Subcutaneous abdominal adipose tissue (tissue), 5 donors: ENCODE data around the gene PNMA5.
A peak's percentile ranks its signal among the peaks of the same experiment; 100 is the strongest.

Experiments
- H3K27ac ChIP-seq: one replicate; pipeline ENCODE4 v1.7.0; 2013; ENCODE audit warnings: low read depth, mild to moderate bottlenecking, inconsistent platforms, low read length, moderate library complexity
- H3K27me3 ChIP-seq, 5 donors: one replicate each; pipeline ENCODE4 v1.7.0; 2013; ENCODE audit warnings: low read length in 5 of 5, inconsistent platforms in 1 of 5; ENCODE audit not compliant: control insufficient read depth in 5 of 5, insufficient read depth in 4 of 5
- H3K36me3 ChIP-seq, 5 donors: one replicate each; pipeline ENCODE4 v1.7.0; 2013; ENCODE audit warnings: low read length in 5 of 5; ENCODE audit not compliant: control insufficient read depth in 5 of 5, insufficient read depth in 5 of 5
- H3K4me1 ChIP-seq, 5 donors: one replicate each; pipeline ENCODE4 v1.7.0; 2013; ENCODE audit warnings: low read length in 5 of 5, mild to moderate bottlenecking in 3 of 5, moderate library complexity in 1 of 5; ENCODE audit not compliant: control insufficient read depth in 5 of 5, insufficient read depth in 5 of 5
- H3K4me3 ChIP-seq, 5 donors: one replicate each; pipeline ENCODE4 v1.7.0; 2013; ENCODE audit warnings: low read length in 5 of 5, low read depth in 1 of 5
- H3K9ac ChIP-seq, 5 donors: one replicate each; pipeline ENCODE4 v1.7.0; 2013; ENCODE audit warnings: low read length in 5 of 5, mild to moderate bottlenecking in 4 of 5, moderate library complexity in 3 of 5
- H3K9me3 ChIP-seq, 5 donors: one replicate each; pipeline ENCODE4 v1.7.0; 2013; ENCODE audit warnings: low read length in 5 of 5; ENCODE audit not compliant: control insufficient read depth in 5 of 5
- donor health status: healthy.
- donor health status: healthy.
- donor health status: healthy.
- donor health status: healthy.
- donor health status: healthy.

The PNMA5 gene

DNA sequence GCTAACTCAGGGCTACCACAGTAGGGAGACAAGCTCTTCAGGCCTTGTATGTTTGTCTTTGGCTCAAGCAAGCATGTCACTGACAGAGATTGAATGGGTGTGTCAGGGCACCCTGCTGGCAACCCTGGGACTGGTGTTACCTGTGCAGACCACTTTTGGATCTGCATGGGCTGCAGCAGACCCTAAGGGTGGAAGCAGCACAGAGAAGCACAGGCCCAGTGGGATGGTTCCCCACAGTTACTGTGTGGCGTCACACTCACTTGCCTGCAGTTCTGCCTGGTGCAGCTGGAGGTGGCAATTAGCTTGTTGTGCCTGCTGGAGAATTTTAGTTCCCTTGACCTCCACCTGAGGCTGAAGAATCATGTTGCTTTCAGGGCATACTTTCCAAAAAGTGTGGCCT, 50.1 kb downstream of the PNMA5 start:
- H3K36me3 ChIP-seq = peaks cover 0 to 12% (median 0%) of the 10 kb centered on the region in 5 donors
- H3K9me3 ChIP-seq = no peaks in the 10 kb centered on the region
- no peak overlapping the region for H3K9ac ChIP-seq
- H3K27ac ChIP-seq = no peak overlapping the region
- peaks cover 2 to 13% (median 9%) of the 10 kb centered on the region in 5 donors for H3K4me1 ChIP-seq
- no peak overlapping the region for H3K4me3 ChIP-seq
- peaks cover 0 to 13% (median 5%) of the 10 kb centered on the region in 5 donors for H3K27me3 ChIP-seq

GRCh38 chrX:152942077-152942442, 51.9 kb downstream of the PNMA5 start:
- Histone ChIP-seq H3K36me3 (peaks cover 0 to 6% (median 0%) of the 10 kb centered on the region in 5 donors), H3K9me3 (no peaks in the 10 kb centered on the region), H3K27ac (no peak overlapping the region), H3K9ac (peak overlapping the region in 4 of 5 donors; percentile 57 to 81 (median 66)), H3K4me1 (peaks cover 2 to 13% (median 9%) of the 10 kb centered on the region in 5 donors), H3K4me3 (peak overlapping the region; percentile 58 to 64 (median 61)), H3K27me3 (peaks cover 0 to 14% (median 11%) of the 10 kb centered on the region in 5 donors)

- H3K27ac ChIP-seq = peak overlapping the region; percentile 27
- peaks cover 0 to 3% (median 0%) of the 10 kb centered on the region in 5 donors for H3K36me3 ChIP-seq
- H3K27me3 ChIP-seq = peaks cover 0 to 17% (median 11%) of the 10 kb centered on the region in 5 donors
These were observed 52.4 kb downstream of the PNMA5 start for GRCh38 chrX:152941328-152942076.

More at GRCh38 chrX:152941328-152942076, 52.4 kb downstream of the PNMA5 start:
- peak overlapping the region; percentile 61 to 67 (median 63) for H3K4me3 ChIP-seq
- H3K9ac ChIP-seq = peak overlapping the region in 4 of 5 donors; percentile 57 to 81 (median 66)
- H3K9me3 ChIP-seq = no peaks in the 10 kb centered on the region
- peaks cover 2 to 13% (median 9%) of the 10 kb centered on the region in 5 donors for H3K4me1 ChIP-seq
